ENCODE measurements around the gene CTSV.

DNA sequence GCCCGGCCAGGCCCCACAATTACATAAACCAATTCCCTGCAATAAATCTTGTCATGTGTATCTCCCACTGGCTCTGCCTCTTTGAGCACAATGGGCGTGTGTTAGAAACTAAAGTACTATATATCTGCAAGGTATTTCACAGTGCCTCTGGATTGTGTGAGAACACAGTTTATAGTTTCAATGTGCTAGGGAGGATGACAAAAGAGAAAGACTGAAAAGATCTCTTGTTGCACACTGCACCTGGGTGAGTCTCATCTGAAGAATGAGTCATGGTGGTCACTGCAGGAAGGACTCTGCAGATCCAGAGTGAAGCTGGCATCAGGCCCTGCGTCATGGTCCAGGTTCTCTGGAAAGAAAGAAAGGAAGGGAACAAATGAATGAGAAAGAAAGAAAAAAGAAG, 20.7 kb upstream of the CTSV start:
- TF ChIP-seq, protein P1, sequence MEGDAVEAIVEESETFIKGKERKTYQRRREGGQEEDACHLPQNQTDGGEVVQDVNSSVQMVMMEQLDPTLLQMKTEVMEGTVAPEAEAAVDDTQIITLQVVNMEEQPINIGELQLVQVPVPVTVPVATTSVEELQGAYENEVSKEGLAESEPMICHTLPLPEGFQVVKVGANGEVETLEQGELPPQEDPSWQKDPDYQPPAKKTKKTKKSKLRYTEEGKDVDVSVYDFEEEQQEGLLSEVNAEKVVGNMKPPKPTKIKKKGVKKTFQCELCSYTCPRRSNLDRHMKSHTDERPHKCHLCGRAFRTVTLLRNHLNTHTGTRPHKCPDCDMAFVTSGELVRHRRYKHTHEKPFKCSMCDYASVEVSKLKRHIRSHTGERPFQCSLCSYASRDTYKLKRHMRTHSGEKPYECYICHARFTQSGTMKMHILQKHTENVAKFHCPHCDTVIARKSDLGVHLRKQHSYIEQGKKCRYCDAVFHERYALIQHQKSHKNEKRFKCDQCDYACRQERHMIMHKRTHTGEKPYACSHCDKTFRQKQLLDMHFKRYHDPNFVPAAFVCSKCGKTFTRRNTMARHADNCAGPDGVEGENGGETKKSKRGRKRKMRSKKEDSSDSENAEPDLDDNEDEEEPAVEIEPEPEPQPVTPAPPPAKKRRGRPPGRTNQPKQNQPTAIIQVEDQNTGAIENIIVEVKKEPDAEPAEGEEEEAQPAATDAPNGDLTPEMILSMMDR (IDR thresholded peaks at IDR 0.05), result no peak
- TF ChIP-seq POLR2A (IDR thresholded peaks at IDR 0.05), result no peak
